HEK293 (cell line): ENCODE measurements around the gene IL17D.

Experiments
- BCL11A ChIP-seq: fragments of 450-650 bp; formaldehyde crosslinking; IDR thresholded peaks from 2 replicates; pipeline ENCODE4 v1.5.1; 2016; ENCODE audit warnings: low read depth, missing biosample characterization, missing genetic modification characterization
- CTCF ChIP-seq: fragments of 450-650 bp; formaldehyde crosslinking; IDR thresholded peaks from 2 replicates; pipeline ENCODE4 v1.5.1; 2016; ENCODE audit warnings: missing biosample characterization, missing genetic modification characterization
- KLF1 ChIP-seq: fragments of 450-650 bp; formaldehyde crosslinking; IDR thresholded peaks from 2 replicates; pipeline ENCODE4 v1.5.1; 2016; ENCODE audit warnings: missing biosample characterization, missing genetic modification characterization
- KLF10 ChIP-seq: fragments of 450-650 bp; IDR thresholded peaks from 2 replicates; pipeline ENCODE4 v1.5.1; 2018; ENCODE audit warnings: missing biosample characterization, mild to moderate bottlenecking, missing genetic modification characterization
- PBX3 ChIP-seq: sonication (generic); formaldehyde crosslinking; IDR thresholded peaks from 2 replicates; pipeline ENCODE4 v1.8.1; 2022; ENCODE audit warnings: mild to moderate bottlenecking, moderate library complexity, missing genetic modification reagents
- YY1 ChIP-seq: fragments of 450-650 bp; formaldehyde crosslinking; IDR thresholded peaks from 2 replicates; pipeline ENCODE4 v1.5.1; 2018; ENCODE audit warnings: missing biosample characterization, missing genetic modification characterization
- ZFP69B ChIP-seq: fragments of 450-650 bp; formaldehyde crosslinking; IDR thresholded peaks from 2 replicates; pipeline ENCODE4 v1.5.1; 2016; ENCODE audit warnings: missing biosample characterization, missing genetic modification characterization
- ZNF302 ChIP-seq: fragments of 450-650 bp; formaldehyde crosslinking; IDR thresholded peaks from 2 replicates; pipeline ENCODE4 v1.5.1; 2016; ENCODE audit warnings: missing biosample characterization, missing genetic modification characterization, low read depth
- ZNF311 ChIP-seq: fragments of 450-650 bp; formaldehyde crosslinking; IDR thresholded peaks from 2 replicates; pipeline ENCODE4 v1.5.1; 2017; ENCODE audit warnings: missing biosample characterization, missing genetic modification characterization, borderline replicate concordance

- no peak for TF ChIP-seq KLF10 (tag by site-specific recombination)
- no peak for TF ChIP-seq CTCF
- no peak for TF ChIP-seq ZNF302 (tag by site-specific recombination)
- no peak for TF ChIP-seq ZNF311
- TF ChIP-seq ZFP69B (tag by site-specific recombination), result no peak
- no peak for TF ChIP-seq YY1 (tag by site-specific recombination)
- TF ChIP-seq BCL11A (tag by site-specific recombination), result no peak
- TF ChIP-seq PBX3 (CRISPR knock-in tag), result no peak
- TF ChIP-seq KLF1 (tag by site-specific recombination), result no peak
Observed at GRCh38 chr13:20673715-20674114, 29.8 kb upstream of the IL17D start.
